ENCODE results near the gene RHBDD1. TPM values are rescaled to one million over a fixed set of nuclear protein-coding genes. Genes with fewer than 3 reads are reported as not detected.
A peak's percentile ranks its signal among the peaks of the same experiment; 100 is the strongest.

Gene RHBDD1
- 16.1 and 19.4 TPM in 2 replicates for total RNA-seq
- polyA plus RNA-seq: 6.4 and 6.8 TPM in 2 replicates
- polyA plus RNA-seq (2011; cell fraction: cytosol; rRNA removed): 5.7 and 6.1 TPM in 2 replicates
- 10.2 and 10.6 TPM in 2 replicates for polyA plus RNA-seq (2011; cell fraction: nucleus; rRNA removed)
- polyA plus RNA-seq (2012): 11.6 and 14.2 TPM in 2 replicates
- polyA minus RNA-seq: 26.2 and 35.5 TPM in 2 replicates
- polyA minus RNA-seq (2011; cell fraction: cytosol; rRNA and poly(A)+ RNA removed): 6.5 TPM
- 37.7 and 54.9 TPM in 2 replicates for polyA minus RNA-seq (2011; cell fraction: nucleus; rRNA and poly(A)+ RNA removed)
- percentile 56 among the genes with signal in this experiment for Bru-seq, nascent RNA
- percentile 49 among the genes with signal in this experiment for BruChase-seq, experiment 1, labeled RNA remaining after a 6-hour chase
- BruChase-seq, experiment 2, labeled RNA remaining after a 2-hour chase: percentile 49 among the genes with signal in this experiment
- long read RNA-seq, full-length matches to known transcripts: 14 of 28 reads
- long read RNA-seq, partial matches to known transcripts: 0 of 28 reads
- long read RNA-seq, other reads (novel, unspliced or antisense): 14 of 28 reads

- Histone ChIP-seq H2AFZ (ENCODE audit: low read depth, low read length) (peak within 1 kb of the TSS; percentile 86), H3K27me3 (ENCODE audit: control insufficient read depth in 2 of 2, insufficient read depth in 2 of 2, low read length in 2 of 2) (no peaks in the 10 kb centered on the region), H3K9me1 (replicated peaks; ENCODE audit: control insufficient read depth, extremely low read depth, insufficient read depth, low read length) (no peaks in the 10 kb centered on the region), H3K9ac (replicated peaks; ENCODE audit: extremely low read depth, insufficient read depth, low read length) (peak within 1 kb of the TSS; percentile 77), H3K27ac (ENCODE audit: insufficient read depth, low read depth, low read length) (peak within 1 kb of the TSS; percentile 84), H3K4me1 (ENCODE audit: control insufficient read depth, extremely low read depth, insufficient read depth, low read length) (peaks cover 16% of the 10 kb centered on the region), H4K20me1 (replicated peaks; ENCODE audit: control insufficient read depth, extremely low read depth, insufficient read depth, low read length) (no peaks in the 10 kb centered on the region), H3K9me3 (replicated peaks; ENCODE audit: control insufficient read depth, insufficient read depth, low read length) (no peaks in the 10 kb centered on the region), H3K36me3 (ENCODE audit: control insufficient read depth in 2 of 2, extremely low read depth in 1 of 2, insufficient read depth in 2 of 2, low read length in 2 of 2) (no peaks in the 10 kb centered on the region), H3K4me2 (ENCODE audit: insufficient read depth, low read length) (peak within 1 kb of the TSS; percentile 80), H3K79me2 (ENCODE audit: control insufficient read depth, insufficient read depth, low read length) (peaks cover 2% of the 10 kb centered on the region), H3K4me3 (replicated peaks in 1 of 3; ENCODE audit: insufficient read depth in 1 of 3, low read depth in 1 of 3, low read length in 3 of 3) (peak within 1 kb of the TSS; percentile 74 to 84 (median 82))
- peak; percentile 93 for DNase-seq (ENCODE audit: low read depth, low spot score)
- FAIRE-seq: peak; percentile 75
- no peak for TF ChIP-seq JUN (IDR thresholded peaks at IDR 0.05; ENCODE audit: borderline replicate concordance, insufficient read depth, insufficient read length, low read depth)
- no peak for TF ChIP-seq CTCF (IDR thresholded peaks at IDR 0.05; ENCODE audit: extremely low read depth in 1 of 2, insufficient read depth in 1 of 2, low read depth in 1 of 2, low read length in 2 of 2)
- TF ChIP-seq MYC (IDR thresholded peaks at IDR 0.05; ENCODE audit: low read depth, low read length): peak; percentile 2
- peak; percentile 67 for TF ChIP-seq POLR2A (IDR thresholded peaks at IDR 0.05; ENCODE audit: low read depth, low read length)
- TF ChIP-seq GATA2 (IDR thresholded peaks at IDR 0.05; ENCODE audit: insufficient read depth, insufficient read length, low read depth, low read length): no peak
- peak; percentile 87 for TF ChIP-seq POLR2AphosphoS5 (IDR thresholded peaks at IDR 0.05; ENCODE audit: insufficient read depth, low read depth, low read length)
- TF ChIP-seq MAX (IDR thresholded peaks at IDR 0.05; ENCODE audit: insufficient read depth, insufficient read length): peak; percentile 91
- TF ChIP-seq EZH2 (IDR thresholded peaks at IDR 0.05; ENCODE audit: borderline replicate concordance, low read depth, low read length, severe bottlenecking): no peak
- TF ChIP-seq FOS (IDR thresholded peaks at IDR 0.05; ENCODE audit: borderline replicate concordance, insufficient read depth, low read length): peak; percentile 26
- dilution Hi-C loops (cut with MboI; ENCODE audit: extremely low pct_ligation_motif_present, low sequenced_read_pairs) (no loop called here), intact Hi-C loops (cut with micrococcal nuclease) (loop anchor here (1.0 to 5.0 kb wide), 4 partner anchors 45 to 1099 kb away; no protein-coding TSS in a partner anchor)
- ChIA-PET CTCF (interaction anchor here (0.9 to 1.6 kb wide), 5 partner anchors 11 to 1171 kb away, joined by 3 to 12 read pairs (median 4); no protein-coding TSS in a partner anchor), POLR2A (interaction anchor here (0.6 kb wide), 1 partner anchor 1171 kb away, joined by 3 read pairs; no protein-coding TSS in a partner anchor)
- BruUV-seq (replicated peaks): TSS peak; percentile 61
These were observed at the start of gene RHBDD1 for GRCh38 chr2:226835796-226836547. Gene RHBDD1 (plus strand): TSS chr2:226836054. CDS start chr2:226864694, 28,640 bp downstream.
